ENCODE data around the gene ALG14. TPM values are rescaled to one million over a fixed set of nuclear protein-coding genes. Genes with fewer than 3 reads are reported as not detected.

ALG14 gene
- polyA plus RNA-seq, 1 donor from 2014 or later: 2.6 TPM

DNA sequence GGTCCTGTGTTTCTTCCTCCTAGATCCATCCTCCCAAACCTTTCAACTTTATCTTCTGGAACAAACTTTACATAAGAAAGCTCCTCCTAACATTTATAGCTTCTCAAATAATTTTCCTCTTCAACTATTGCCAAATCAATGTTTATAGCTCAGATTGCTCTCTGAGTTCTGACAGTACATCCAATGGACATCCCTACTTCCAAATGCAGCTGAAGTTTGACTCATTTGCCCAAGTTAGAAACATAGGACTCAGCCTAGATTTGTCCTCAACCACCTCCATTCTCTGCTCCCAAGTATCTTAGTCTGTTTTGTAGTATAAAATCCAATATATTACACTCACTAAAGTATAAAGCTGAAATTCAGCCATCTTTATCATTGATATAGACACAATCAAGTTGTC, 62.6 kb downstream of the ALG14 start:
- H3K9ac ChIP-seq (ENCODE audit: low read length): no peak overlapping the region
- H4K20me1 ChIP-seq (ENCODE audit: insufficient read depth): no peaks in the 10 kb centered on the region
- no peak overlapping the region for H2AFZ ChIP-seq (ENCODE audit: low read depth, low read length)
- H3K4me3 ChIP-seq (ENCODE audit: low read length): no peak overlapping the region
- H3K79me2 ChIP-seq (replicated peaks; ENCODE audit: insufficient read depth, low read length): no peaks in the 10 kb centered on the region
- no peaks in the 10 kb centered on the region for H3K9me2 ChIP-seq (ENCODE audit: insufficient read depth, low read length)
- H3K27me3 ChIP-seq (ENCODE audit: insufficient read depth, low read depth, low read length): no peaks in the 10 kb centered on the region
- H3K9me3 ChIP-seq (ENCODE audit: low read length): no peaks in the 10 kb centered on the region
- H3K36me3 ChIP-seq (ENCODE audit: insufficient read depth, low read length): no peaks in the 10 kb centered on the region
- TF ChIP-seq, protein P1, sequence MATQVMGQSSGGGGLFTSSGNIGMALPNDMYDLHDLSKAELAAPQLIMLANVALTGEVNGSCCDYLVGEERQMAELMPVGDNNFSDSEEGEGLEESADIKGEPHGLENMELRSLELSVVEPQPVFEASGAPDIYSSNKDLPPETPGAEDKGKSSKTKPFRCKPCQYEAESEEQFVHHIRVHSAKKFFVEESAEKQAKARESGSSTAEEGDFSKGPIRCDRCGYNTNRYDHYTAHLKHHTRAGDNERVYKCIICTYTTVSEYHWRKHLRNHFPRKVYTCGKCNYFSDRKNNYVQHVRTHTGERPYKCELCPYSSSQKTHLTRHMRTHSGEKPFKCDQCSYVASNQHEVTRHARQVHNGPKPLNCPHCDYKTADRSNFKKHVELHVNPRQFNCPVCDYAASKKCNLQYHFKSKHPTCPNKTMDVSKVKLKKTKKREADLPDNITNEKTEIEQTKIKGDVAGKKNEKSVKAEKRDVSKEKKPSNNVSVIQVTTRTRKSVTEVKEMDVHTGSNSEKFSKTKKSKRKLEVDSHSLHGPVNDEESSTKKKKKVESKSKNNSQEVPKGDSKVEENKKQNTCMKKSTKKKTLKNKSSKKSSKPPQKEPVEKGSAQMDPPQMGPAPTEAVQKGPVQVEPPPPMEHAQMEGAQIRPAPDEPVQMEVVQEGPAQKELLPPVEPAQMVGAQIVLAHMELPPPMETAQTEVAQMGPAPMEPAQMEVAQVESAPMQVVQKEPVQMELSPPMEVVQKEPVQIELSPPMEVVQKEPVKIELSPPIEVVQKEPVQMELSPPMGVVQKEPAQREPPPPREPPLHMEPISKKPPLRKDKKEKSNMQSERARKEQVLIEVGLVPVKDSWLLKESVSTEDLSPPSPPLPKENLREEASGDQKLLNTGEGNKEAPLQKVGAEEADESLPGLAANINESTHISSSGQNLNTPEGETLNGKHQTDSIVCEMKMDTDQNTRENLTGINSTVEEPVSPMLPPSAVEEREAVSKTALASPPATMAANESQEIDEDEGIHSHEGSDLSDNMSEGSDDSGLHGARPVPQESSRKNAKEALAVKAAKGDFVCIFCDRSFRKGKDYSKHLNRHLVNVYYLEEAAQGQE (IDR thresholded peaks at IDR 0.05; ENCODE audit: borderline replicate concordance): no peak
- TF ChIP-seq SMC3 (conservative IDR thresholded peaks at IDR 0.05; ENCODE audit: poor library complexity) (no peak), EP300 (conservative IDR thresholded peaks at IDR 0.05; ENCODE audit: poor library complexity, severe bottlenecking) (no peak), MXI1 (conservative IDR thresholded peaks at IDR 0.05; ENCODE audit: poor library complexity, severe bottlenecking) (no peak), RAD21 (conservative IDR thresholded peaks at IDR 0.05) (no peak), EZH2 (IDR thresholded peaks at IDR 0.05; ENCODE audit: borderline replicate concordance, insufficient read depth, low read length, poor library complexity, severe bottlenecking) (no peak), TAF1 (IDR thresholded peaks at IDR 0.05; ENCODE audit: low read depth) (no peak), POLR2AphosphoS5 (IDR thresholded peaks at IDR 0.05) (no peak)
- TF ChIP-seq, protein P2, sequence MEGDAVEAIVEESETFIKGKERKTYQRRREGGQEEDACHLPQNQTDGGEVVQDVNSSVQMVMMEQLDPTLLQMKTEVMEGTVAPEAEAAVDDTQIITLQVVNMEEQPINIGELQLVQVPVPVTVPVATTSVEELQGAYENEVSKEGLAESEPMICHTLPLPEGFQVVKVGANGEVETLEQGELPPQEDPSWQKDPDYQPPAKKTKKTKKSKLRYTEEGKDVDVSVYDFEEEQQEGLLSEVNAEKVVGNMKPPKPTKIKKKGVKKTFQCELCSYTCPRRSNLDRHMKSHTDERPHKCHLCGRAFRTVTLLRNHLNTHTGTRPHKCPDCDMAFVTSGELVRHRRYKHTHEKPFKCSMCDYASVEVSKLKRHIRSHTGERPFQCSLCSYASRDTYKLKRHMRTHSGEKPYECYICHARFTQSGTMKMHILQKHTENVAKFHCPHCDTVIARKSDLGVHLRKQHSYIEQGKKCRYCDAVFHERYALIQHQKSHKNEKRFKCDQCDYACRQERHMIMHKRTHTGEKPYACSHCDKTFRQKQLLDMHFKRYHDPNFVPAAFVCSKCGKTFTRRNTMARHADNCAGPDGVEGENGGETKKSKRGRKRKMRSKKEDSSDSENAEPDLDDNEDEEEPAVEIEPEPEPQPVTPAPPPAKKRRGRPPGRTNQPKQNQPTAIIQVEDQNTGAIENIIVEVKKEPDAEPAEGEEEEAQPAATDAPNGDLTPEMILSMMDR (IDR thresholded peaks at IDR 0.05; ENCODE audit: poor library complexity, severe bottlenecking): no peak
- H3K27ac ChIP-seq (ENCODE audit: low read length): no peak overlapping the region
- no peak overlapping the region for H3K4me2 ChIP-seq (ENCODE audit: low read length)
- H3F3A ChIP-seq (ENCODE audit: insufficient read depth, low read length, poor library complexity, severe bottlenecking): no peaks in the 10 kb centered on the region

DNA sequence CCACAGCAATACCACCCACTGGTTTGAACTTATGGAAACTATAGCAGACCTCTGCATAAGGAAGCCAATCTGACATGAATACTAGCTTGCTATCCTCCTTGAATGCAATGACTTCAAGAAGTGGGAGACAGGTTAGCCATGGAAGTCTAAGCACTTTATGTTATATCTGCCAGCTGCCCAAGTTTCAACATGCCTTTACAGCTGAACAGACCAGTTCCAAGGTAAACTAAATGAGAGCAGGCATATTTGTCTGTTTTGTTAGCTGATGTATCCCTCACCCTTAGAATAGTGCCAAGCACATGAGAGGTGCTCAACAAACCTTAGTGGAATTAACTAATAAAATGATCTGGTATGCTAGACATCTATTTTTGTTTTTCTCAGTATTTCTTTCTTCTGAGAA, 65.1 kb downstream of the ALG14 start:
- no peak overlapping the region for H2AFZ ChIP-seq (ENCODE audit: low read depth, low read length)
- H4K20me1 ChIP-seq (ENCODE audit: insufficient read depth): no peaks in the 10 kb centered on the region
- H3K9me3 ChIP-seq (ENCODE audit: low read length): no peaks in the 10 kb centered on the region
- H3K9ac ChIP-seq (ENCODE audit: low read length): no peak overlapping the region
- no peaks in the 10 kb centered on the region for H3F3A ChIP-seq (ENCODE audit: insufficient read depth, low read length, poor library complexity, severe bottlenecking)
- H3K4me3 ChIP-seq (ENCODE audit: low read length): no peak overlapping the region
- no peaks in the 10 kb centered on the region for H3K79me2 ChIP-seq (replicated peaks; ENCODE audit: insufficient read depth, low read length)
- no peaks in the 10 kb centered on the region for H3K36me3 ChIP-seq (ENCODE audit: insufficient read depth, low read length)
- no peaks in the 10 kb centered on the region for H3K27me3 ChIP-seq (ENCODE audit: insufficient read depth, low read depth, low read length)
- no peaks in the 10 kb centered on the region for H3K9me2 ChIP-seq (ENCODE audit: insufficient read depth, low read length)
- H3K4me2 ChIP-seq (ENCODE audit: low read length): no peak overlapping the region
- TF ChIP-seq TAF1 (IDR thresholded peaks at IDR 0.05; ENCODE audit: low read depth) (no peak), EZH2 (IDR thresholded peaks at IDR 0.05; ENCODE audit: borderline replicate concordance, insufficient read depth, low read length, poor library complexity, severe bottlenecking) (no peak), SMC3 (conservative IDR thresholded peaks at IDR 0.05; ENCODE audit: poor library complexity) (no peak), EP300 (conservative IDR thresholded peaks at IDR 0.05; ENCODE audit: poor library complexity, severe bottlenecking) (no peak), POLR2AphosphoS5 (IDR thresholded peaks at IDR 0.05) (no peak), MXI1 (conservative IDR thresholded peaks at IDR 0.05; ENCODE audit: poor library complexity, severe bottlenecking) (no peak), RAD21 (conservative IDR thresholded peaks at IDR 0.05) (no peak)
- TF ChIP-seq, protein P1 (IDR thresholded peaks at IDR 0.05; ENCODE audit: borderline replicate concordance): no peak
- TF ChIP-seq, protein P2 (IDR thresholded peaks at IDR 0.05; ENCODE audit: poor library complexity, severe bottlenecking): no peak
- no peak overlapping the region for H3K27ac ChIP-seq (ENCODE audit: low read length)

Measured in neural cell (in vitro differentiated cells).